Activated naive CD8-positive, alpha-beta T cell treated with anti-CD3 and anti-CD28 coated beads for 36 hours (primary cell): ENCODE measurements around the gene PSPN. TPM values are rescaled to one million over a fixed set of nuclear protein-coding genes. Genes with fewer than 3 reads are reported as not detected.

ENCODE experiments used
- DNase-seq: peaks from one replicate; pipeline ENCODE4 v3.0.0; 2021
- H3K27ac Mint-ChIP-seq: one replicate; pipeline ENCODE4 v1.8.0; 2022; ENCODE audit warnings: mild to moderate bottlenecking, moderate library complexity, mixed read lengths
- H3K27me3 Mint-ChIP-seq: one replicate; pipeline ENCODE4 v1.8.0; 2022; ENCODE audit warnings: mild to moderate bottlenecking, mixed read lengths
- H3K36me3 Mint-ChIP-seq: one replicate; pipeline ENCODE4 v1.8.0; 2021; ENCODE audit warnings: mild to moderate bottlenecking, mixed read lengths
- H3K4me1 Mint-ChIP-seq: one replicate; pipeline ENCODE4 v1.8.0; 2021; ENCODE audit warnings: mixed read lengths
- H3K4me3 Mint-ChIP-seq: one replicate; pipeline ENCODE4 v1.8.0; 2022; ENCODE audit warnings: mild to moderate bottlenecking, moderate library complexity, mixed read lengths
- H3K9me3 Mint-ChIP-seq: one replicate; pipeline ENCODE4 v1.8.0; 2022; ENCODE audit warnings: mixed read lengths
- total RNA-seq, 2 experiments: library from RNA; stranded (reverse); gene quantifications; one replicate each; pipeline ENCODE4 v1.2.3, GENCODE V29; 2021

Gene PSPN
- total RNA-seq, 2 experiments from 2014 or later = 0.92 to 1.2 TPM

DNA sequence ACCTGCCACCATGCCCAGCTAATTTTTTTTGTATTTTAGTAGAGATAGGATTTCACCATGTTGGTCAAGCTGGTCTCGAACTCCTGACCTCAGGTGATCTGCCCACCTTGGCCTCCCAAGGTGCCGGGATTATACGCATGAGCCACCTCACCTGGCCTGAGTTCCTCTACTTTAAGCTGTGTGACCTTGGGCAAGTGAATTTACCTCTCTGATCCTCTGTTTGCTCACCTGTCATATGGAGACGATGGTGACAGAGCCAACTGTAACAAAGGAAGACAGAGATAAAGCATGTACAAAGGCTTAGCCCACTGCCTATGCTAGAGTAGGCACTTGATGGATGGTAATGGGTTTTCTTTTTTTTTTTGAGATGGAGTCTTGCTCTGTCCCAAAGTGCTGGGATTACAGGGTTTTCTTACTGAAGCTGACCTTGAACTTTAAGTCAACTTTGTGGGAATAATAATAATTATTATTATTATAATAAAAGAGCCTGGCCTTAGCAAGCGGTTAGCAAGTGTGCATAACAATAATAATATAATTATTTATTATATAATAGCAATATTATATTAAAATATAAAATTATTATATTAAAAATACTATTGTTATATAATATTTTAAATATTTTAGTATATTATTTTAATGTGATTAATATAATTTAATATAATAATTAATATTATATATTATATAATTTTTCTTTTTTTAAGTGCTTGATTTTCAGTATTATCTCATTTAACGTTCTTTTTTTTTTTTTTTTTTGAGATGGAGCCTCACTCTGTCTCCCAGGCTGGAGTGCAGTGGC, 41.0 kb downstream of the PSPN start:
- no peak for DNase-seq
- Mint-ChIP-seq H3K27ac (no peak overlapping the region), H3K4me3 (no peak overlapping the region), H3K36me3 (no peaks in the 10 kb centered on the region), H3K4me1 (no peaks in the 10 kb centered on the region), H3K27me3 (no peaks in the 10 kb centered on the region), H3K9me3 (peaks cover 3% of the 10 kb centered on the region)

- no peak within 1 kb of the TSS for H3K4me3 Mint-ChIP-seq
- H3K9me3 Mint-ChIP-seq = no peaks in the 10 kb centered on the region
- no peak for DNase-seq
- no peaks in the 10 kb centered on the region for H3K27me3 Mint-ChIP-seq
- no peak within 1 kb of the TSS for H3K27ac Mint-ChIP-seq
- no peaks in the 10 kb centered on the region for H3K4me1 Mint-ChIP-seq
- no peaks in the 10 kb centered on the region for H3K36me3 Mint-ChIP-seq
Observed at GRCh38 chr19:6333439-6333838, 42.3 kb downstream of the PSPN start, which contains the start of gene ACER1. Gene ACER1, minus strand, starts transcription at chr19:6333612. Its CDS starts 61 bp downstream, at chr19:6333551.

DNA sequence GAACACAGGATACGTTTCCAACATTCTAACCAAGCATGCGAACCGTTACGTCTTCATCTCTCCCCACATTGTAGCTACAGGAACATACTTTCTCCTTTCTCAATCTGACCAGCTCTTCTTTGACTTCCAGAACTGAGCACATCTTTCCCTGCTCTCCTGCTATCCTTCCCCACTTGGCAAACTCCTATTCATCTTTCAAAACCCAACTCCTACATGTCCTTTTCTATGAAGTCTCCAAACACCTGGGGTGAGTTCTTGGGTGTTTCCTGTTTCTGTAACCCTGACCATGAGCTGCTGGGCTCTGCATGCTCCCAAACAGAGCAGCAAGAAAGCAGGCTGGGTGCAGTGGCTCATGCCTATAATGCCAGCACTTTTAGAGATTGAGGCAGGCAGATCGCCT, 48.9 kb downstream of the PSPN start:
- Mint-ChIP-seq H3K4me3 (no peak overlapping the region), H3K9me3 (peaks cover 4% of the 10 kb centered on the region), H3K27ac (no peak overlapping the region), H3K36me3 (peaks cover 2% of the 10 kb centered on the region), H3K4me1 (no peaks in the 10 kb centered on the region), H3K27me3 (no peaks in the 10 kb centered on the region)
- DNase-seq = no peak

- Mint-ChIP-seq H3K27ac (no peak overlapping the region), H3K9me3 (peaks cover 4% of the 10 kb centered on the region), H3K27me3 (no peaks in the 10 kb centered on the region), H3K4me3 (no peak overlapping the region), H3K36me3 (peaks cover 2% of the 10 kb centered on the region), H3K4me1 (no peaks in the 10 kb centered on the region)
- DNase-seq = no peak
Observed at GRCh38 chr19:6325614-6326013, 50.1 kb downstream of the PSPN start.

Other genes starting within 250 kb of the PSPN start
- gene ACSBG2, start 240.3 kb downstream of the PSPN start, total RNA-seq = not detected
- gene MLLT1, start 96.0 kb downstream of the PSPN start, total RNA-seq = 10 to 100 TPM; 55.2 to 56.8 TPM
- not detected for gene ACER1, start 42.3 kb downstream of the PSPN start, total RNA-seq
- 100 to 1,000 TPM; 194 to 196 TPM for gene CLPP, start 14.4 kb downstream of the PSPN start, total RNA-seq
- gene ALKBH7, start 3.1 kb downstream of the PSPN start, total RNA-seq = 10 to 100 TPM; 26.7 to 29.6 TPM
- 10 to 100 TPM; 72.2 to 72.7 TPM for gene GTF2F1, start 17.2 kb upstream of the PSPN start, total RNA-seq
- 100 to 1,000 TPM; 483 to 489 TPM for gene KHSRP, start 48.9 kb upstream of the PSPN start, total RNA-seq
- gene SLC25A41, start 57.8 kb upstream of the PSPN start, total RNA-seq = under 1 TPM; 0.52 to 0.60 TPM
- 10 to 100 TPM; 14.8 to 18.4 TPM for gene SLC25A23, start 83.9 kb upstream of the PSPN start, total RNA-seq
- 1 to 10 TPM; 2.1 to 2.5 TPM for gene CRB3, start 88.3 kb upstream of the PSPN start, total RNA-seq
- 10 to 100 TPM; 62.4 to 63.2 TPM for gene DENND1C, start 105.9 kb upstream of the PSPN start, total RNA-seq
- gene TUBB4A, start 126.4 kb upstream of the PSPN start, total RNA-seq = 1 to 10 TPM; 7.3 to 7.8 TPM
- 1 to 10 TPM; 2.3 to 2.5 TPM for gene TNFSF9, start 155.1 kb upstream of the PSPN start, total RNA-seq
- 10 to 100 TPM; 15.2 to 15.3 TPM for gene CD70, start 215.2 kb upstream of the PSPN start, total RNA-seq